ENCODE measurements around the gene MINDY4B. TPM values are rescaled to one million over a fixed set of nuclear protein-coding genes. Genes with fewer than 3 reads are reported as not detected.

Gene MINDY4B
- not detected in 5 replicates for total RNA-seq (2022; extraction: Qiagen RNA extraction; ENCODE audit: low read depth)

DNA sequence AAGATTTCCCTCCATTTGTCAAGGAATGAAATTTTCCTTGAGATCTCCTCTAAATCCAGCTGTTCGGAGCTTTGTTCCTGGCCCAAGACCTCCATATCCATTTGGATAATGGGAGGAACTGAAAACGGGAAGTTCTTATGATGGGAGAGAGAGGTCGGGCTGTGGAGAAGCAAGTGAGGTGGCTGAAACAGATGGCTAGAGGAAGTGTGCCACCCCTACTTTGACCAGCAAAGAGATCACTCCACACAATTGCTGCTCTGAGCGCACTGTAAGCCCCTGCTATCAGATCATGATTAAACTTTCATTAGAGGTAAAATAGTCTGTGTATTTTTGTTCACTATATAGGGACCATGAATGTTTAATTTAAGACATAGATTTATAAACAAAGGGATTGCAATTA lies at the start of gene MINDY4B:
Gene MINDY4B, minus strand, starts transcription at position 101 of the 400 bp plus-strand sequence. Its CDS starts 0 bp downstream, at position 101.

Other genes with a start within 250 kb of the MINDY4B start
- 0.05 TPM in 1 of 5 replicates, not detected in the others for gene ERICH6, start 201.5 kb downstream of the MINDY4B start, total RNA-seq (2022; extraction: Qiagen RNA extraction; ENCODE audit: low read depth)
- gene SIAH2, start 142.3 kb downstream of the MINDY4B start, total RNA-seq (2022; extraction: Qiagen RNA extraction; ENCODE audit: low read depth): 15.3 to 21.5 TPM (median 19.7 TPM) in 5 replicates
- gene CLRN1, start 67.3 kb upstream of the MINDY4B start, total RNA-seq (2022; extraction: Qiagen RNA extraction; ENCODE audit: low read depth): not detected in 5 replicates
- gene MED12L, start 180.2 kb upstream of the MINDY4B start, total RNA-seq (2022; extraction: Qiagen RNA extraction; ENCODE audit: low read depth): 0.25 to 0.87 TPM (median 0.50 TPM) in 5 replicates

Data from A549 treated with RU486 at 1 μM for 4 hours (cell line).